ENCODE measurements around the gene BCL2L2.

The BCL2L2 gene

GRCh38 chr14:23361320-23361719 lies 54.7 kb downstream of the BCL2L2 start:
- no peak for TF ChIP-seq CTCF (conservative IDR thresholded peaks at IDR 0.05)
- no peak overlapping the region for H3K27ac ChIP-seq
